Measurements from ENCODE around the gene PASK.

The PASK gene

DNA sequence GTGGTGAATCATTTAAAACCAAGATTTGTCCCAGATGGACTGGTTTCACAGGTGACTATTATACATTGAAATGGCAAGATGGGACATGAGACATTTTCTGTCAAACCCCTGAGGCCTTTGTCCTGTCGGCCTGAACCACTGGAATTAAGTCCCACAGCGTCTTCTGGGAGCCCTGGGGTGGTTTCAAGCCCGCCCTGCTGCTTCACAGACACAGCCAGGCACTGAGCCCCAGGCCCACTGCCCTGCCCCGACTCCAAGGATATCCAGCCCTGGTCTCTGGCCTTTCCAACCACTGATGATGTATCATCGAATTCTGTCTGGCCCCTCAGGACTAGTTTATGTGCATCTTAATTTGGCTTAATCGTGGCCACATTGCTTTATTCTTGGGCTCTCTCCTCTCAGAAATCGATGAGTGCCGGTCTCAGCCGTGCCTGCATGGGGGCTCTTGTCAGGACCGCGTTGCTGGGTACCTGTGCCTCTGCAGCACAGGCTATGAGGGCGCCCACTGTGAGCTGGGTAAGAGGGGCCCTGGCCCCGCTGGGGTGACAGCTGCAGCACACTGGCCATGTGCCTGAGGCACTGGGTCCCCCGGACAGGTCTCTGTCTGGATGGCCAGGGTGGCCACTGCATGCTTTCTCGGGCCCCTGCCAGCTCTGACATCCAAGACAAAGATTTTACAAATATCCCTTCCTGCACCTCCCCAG is 86.7 kb downstream of the PASK start:
- no peak for DNase-seq

DNA sequence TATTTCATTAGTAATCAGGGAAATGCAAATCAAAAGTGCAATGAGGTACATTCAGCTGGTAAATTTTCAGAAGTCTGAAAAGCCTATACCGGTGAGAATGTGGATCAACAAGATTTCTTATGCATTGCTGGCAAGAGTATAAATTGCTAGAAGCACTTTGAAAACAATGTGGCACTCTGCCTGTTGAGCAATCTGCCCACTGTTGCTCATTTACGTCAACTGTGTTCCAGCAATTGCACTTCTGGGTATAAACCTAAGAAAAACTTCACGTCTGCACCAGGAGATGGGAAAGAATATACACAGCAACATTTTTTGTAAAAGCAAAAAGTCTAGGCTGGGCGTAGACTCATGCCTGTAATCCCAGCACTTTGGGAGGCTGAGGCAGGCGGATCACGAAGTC is 88.0 kb downstream of the PASK start:
- DNase-seq: no peak

Data from activated CD4-positive, alpha-beta T cell treated with anti-CD3 and anti-CD28 coated beads, Interleukin-2, amount 50 U/mL, for 16 hours (primary cell).